Measurements from ENCODE around the gene NMD3.

GRCh38 chr3:161295325-161295724 is 74.2 kb downstream of the NMD3 start:
- TF ChIP-seq EP300 (IDR thresholded peaks at IDR 0.05), result no peak
- no peak for TF ChIP-seq CTCF (IDR thresholded peaks at IDR 0.05)

Measured in stomach (tissue), 4 donors.